A549 (cell line): ENCODE data around the gene POMT1. TPM values are rescaled to one million over a fixed set of nuclear protein-coding genes. Genes with fewer than 3 reads are reported as not detected.

ENCODE experiments used
- ATAC-seq, 2 experiments: fragments of 200-7000 bp in 1 of 2; fragments of >200 bp in 1 of 2; cut with Nextera tagmentation in 1 of 2; cut with Tn5 transposase in 1 of 2; 3 replicates each; pipeline versions ENCODE4 v1.8.0 to v1.9.1; 2018 to 2020; ENCODE audit warnings: mild to moderate bottlenecking in 1 of 2, moderate library complexity in 1 of 2
- CTCF ChIA-PET: fragments of 300-600 bp; sonication (Branson Sonifier 250); formaldehyde crosslinking; extraction: SDS; loops from one replicate; lab custom pipeline; 2021; ENCODE audit warnings: antibody characterized with exemption, inconsistent platforms; lab: Yijun Ruan, JAX
- POLR2A ChIA-PET: fragments of 350-600 bp; formaldehyde crosslinking; extraction: SDS; loops from one replicate; lab custom pipeline; 2021; ENCODE audit warnings: antibody characterized with exemption, inconsistent platforms; lab: Yijun Ruan, JAX
- DNase-seq, 2 experiments: peaks; one replicate each; pipeline versions ENCODE4 v3.0.0 to v3.0.0-alpha.2; 2011 to 2016; ENCODE audit warnings: low read depth in 1 of 2, low spot score in 1 of 2
- FAIRE-seq: peaks from 2 replicates; lab custom pipeline; 2011; peaks lifted over from hg19 to GRCh38; lab: Jason Lieb, UNC
- H3K27ac ChIP-seq, 2 experiments: fragments of >200 bp; sonication (Bioruptor Twin); formaldehyde crosslinking; 3 replicates each; pipeline ENCODE4 v1.5.1; 2016 to 2017
- H3K4me1 ChIP-seq: fragments of >200 bp; sonication (Bioruptor Twin); formaldehyde crosslinking; 3 replicates; pipeline ENCODE4 v1.6.1; 2016
- H3K4me2 ChIP-seq: fragments of >200 bp; sonication (Bioruptor Twin); formaldehyde crosslinking; 3 replicates; pipeline ENCODE4 v1.6.1; 2016
- H3K4me3 ChIP-seq: fragments of >200 bp; sonication (Bioruptor Twin); formaldehyde crosslinking; 3 replicates; pipeline ENCODE4 v1.5.1; 2016
- H3K9me3 ChIP-seq: fragments of >200 bp; sonication (Bioruptor Twin); formaldehyde crosslinking; 3 replicates; pipeline ENCODE4 v1.6.1; 2016
- CBX8 ChIP-seq: fragments of 200-600 bp; sonication (generic); IDR thresholded peaks from 2 replicates; pipeline ENCODE4 v1.6.1; 2016
- CEBPB ChIP-seq, 2 experiments: fragments of >200 bp in 1 of 2; sonication (Bioruptor Twin) in 1 of 2; formaldehyde crosslinking in 1 of 2; IDR thresholded peaks; 2 replicates each; pipeline ENCODE4 v1.6.1; 2012 to 2016
- CTCF ChIP-seq: fragments of >200 bp; sonication (Bioruptor Twin); formaldehyde crosslinking; IDR thresholded peaks from 3 replicates; pipeline ENCODE4 v1.5.1; 2016
- EP300 ChIP-seq, 2 experiments: fragments of >200 bp; sonication (Bioruptor Twin); formaldehyde crosslinking; IDR thresholded peaks; 2 replicates in 1 of 2; 3 replicates in 1 of 2; pipeline ENCODE4 v1.6.1; 2016 to 2017
- FOSL2 ChIP-seq, 2 experiments: fragments of 450-650 bp in 1 of 2; fragments of >200 bp in 1 of 2; sonication (Bioruptor Twin) in 1 of 2; formaldehyde crosslinking; IDR thresholded peaks; 2 replicates each; pipeline versions ENCODE4 v1.5.0 to v1.6.1; 2016 to 2020; ENCODE audit warnings: mild to moderate bottlenecking in 1 of 2, moderate library complexity in 1 of 2
- GATA3 ChIP-seq: IDR thresholded peaks from 2 replicates; pipeline ENCODE4 v1.6.1; 2012; ENCODE audit warnings: borderline replicate concordance
- JUN ChIP-seq, 2 experiments: fragments of >200 bp; sonication (Bioruptor Twin); formaldehyde crosslinking; IDR thresholded peaks; 2 replicates in 1 of 2; 3 replicates in 1 of 2; pipeline ENCODE4 v1.6.1; 2016 to 2017
- MAX ChIP-seq: IDR thresholded peaks from 2 replicates; pipeline ENCODE4 v1.6.1; 2012
- NR3C1 ChIP-seq: fragments of >200 bp; sonication (Bioruptor Twin); formaldehyde crosslinking; IDR thresholded peaks from 3 replicates; pipeline ENCODE4 v1.6.1; 2017
- PHF8 ChIP-seq: fragments of 200-600 bp; sonication (generic); IDR thresholded peaks from 2 replicates; pipeline ENCODE4 v1.6.1; 2016; ENCODE audit warnings: low read depth, mild to moderate bottlenecking, antibody characterized with exemption, moderate library complexity, borderline replicate concordance
- POLR2A ChIP-seq: IDR thresholded peaks from 2 replicates; pipeline ENCODE4 v1.6.1; 2012; ENCODE audit warnings: mild to moderate bottlenecking, low read length
- RCOR1 ChIP-seq: fragments of 150-350 bp; IDR thresholded peaks from 2 replicates; pipeline ENCODE4 v1.6.1; 2014; ENCODE audit warnings: antibody characterized with exemption, low read length, low read depth
- RNF2 ChIP-seq: fragments of 200-600 bp; sonication (generic); IDR thresholded peaks from 2 replicates; pipeline ENCODE4 v1.6.1; 2016; ENCODE audit warnings: low read depth, mild to moderate bottlenecking, antibody characterized with exemption, moderate library complexity, borderline replicate concordance
- SMC3 ChIP-seq: fragments of >200 bp; sonication (Bioruptor Twin); formaldehyde crosslinking; IDR thresholded peaks from 3 replicates; pipeline ENCODE4 v1.6.1; 2018; ENCODE audit warnings: inconsistent platforms
- SREBF2 ChIP-seq: fragments of 450-650 bp; IDR thresholded peaks from 2 replicates; pipeline ENCODE4 v1.6.1; 2014; ENCODE audit warnings: mild to moderate bottlenecking, moderate library complexity
- TFCP2L1 ChIP-seq: fragments of 250-450 bp; sonication (Bioruptor Pico); IDR thresholded peaks from 2 replicates; pipeline ENCODE4 v1.5.0; 2021; ENCODE audit warnings: mild to moderate bottlenecking
- TP53 ChIP-seq: fragments of 250-450 bp; sonication (Bioruptor Pico); IDR thresholded peaks from 2 replicates; pipeline ENCODE4 v1.5.0; 2021; ENCODE audit warnings: mild to moderate bottlenecking, moderate library complexity
- USF2 ChIP-seq: fragments of 450-650 bp; IDR thresholded peaks from 2 replicates; pipeline ENCODE4 v1.6.1; 2014; ENCODE audit warnings: antibody characterized with exemption
- ZNF302 ChIP-seq: fragments of 250-450 bp; sonication (Bioruptor Pico); IDR thresholded peaks from 2 replicates; pipeline ENCODE4 v1.9.0; 2021; ENCODE audit warnings: inconsistent platforms, mild to moderate bottlenecking, moderate library complexity
- WGBS: methylation state at CpG from one replicate; pipeline ENCODE4 v1.1.6; 2017; ENCODE audit errors: missing lambda C conversion rate; 5-methylcytosine and 5-hydroxymethylcytosine counted together
- polyA plus RNA-seq, 4 experiments: library from polyadenylated mRNA; depleted of rRNA in 3 of 4; stranded (reverse); fragments of >200 nt; fragmentation: RNase III in 1 of 4; extraction: RNeasy Plus Mini Kit Qiagen cat#74134 plus additional on column Dnase treatment in 1 of 4; gene quantifications; 2 replicates in 3 of 4; 3 replicates in 1 of 4; pipeline ENCODE4 v1.2.3, GENCODE V29; 2011 to 2017

Gene POMT1
- polyA plus RNA-seq, 2 of the 4 experiments (the other 2 are of a cell fraction): 16.5 to 17.7 TPM

GRCh38 chr9:131478911-131479310, 23.8 kb upstream of the POMT1 start:
- Histone ChIP-seq H3K27ac (no peak overlapping the region), H3K9me3 (no peaks in the 10 kb centered on the region), H3K4me1 (no peaks in the 10 kb centered on the region), H3K4me3 (no peak overlapping the region), H3K4me2 (no peak overlapping the region)
- TF ChIP-seq CBX8 (no peak), CTCF (no peak), EP300 (IDR thresholded peaks at IDR 0.05) (no peak), RNF2 (no peak), ZNF302 (CRISPR knock-in tag) (no peak), TFCP2L1 (CRISPR knock-in tag) (no peak), POLR2A (no peak), NR3C1 (no peak), SREBF2 (no peak), CEBPB (IDR thresholded peaks at IDR 0.05) (no peak), JUN (IDR thresholded peaks at IDR 0.05) (no peak), SMC3 (no peak), USF2 (no peak), PHF8 (no peak), RCOR1 (no peak), GATA3 (no peak), MAX (no peak)
- POLR2A ChIA-PET: no interaction called here
- FAIRE-seq (no peak), ATAC-seq (no peak), DNase-seq (no peak)
- CTCF ChIA-PET: interaction anchor here (0.9 to 5.8 kb wide), 17 partner anchors 8 to 134 kb away, joined by 3 to 48 read pairs (median 6); no protein-coding TSS in a partner anchor
- 89% methylated on average over 10 of the region's 10 CpGs for WGBS

- TF ChIP-seq FOSL2 (IDR thresholded peaks at IDR 0.05) (no peak), FOSL2 (CRISPR knock-in tag; IDR thresholded peaks at IDR 0.05) (0 out of 2 replicates have a peak, but pooled peaks have one; percentile 14), NR3C1 (no peak)
- Histone ChIP-seq H3K4me3 (no peak overlapping the region), H3K9me3 (no peaks in the 10 kb centered on the region), H3K4me1 (no peaks in the 10 kb centered on the region), H3K4me2 (no peak overlapping the region), H3K27ac (no peak overlapping the region)
- ChIA-PET CTCF (interaction anchor here (0.9 to 5.8 kb wide), 9 partner anchors 10 to 144 kb away, joined by 3 to 48 read pairs (median 7); no protein-coding TSS in a partner anchor), POLR2A (no interaction called here)
- WGBS: 100% methylated on average over 1 of the region's 1 CpG
- FAIRE-seq (no peak), DNase-seq (no peak), ATAC-seq (no peak)
Measured at GRCh38 chr9:131480258-131480657, 22.5 kb upstream of the POMT1 start.

- Histone ChIP-seq H3K4me1 (no peaks in the 10 kb centered on the region), H3K27ac (no peak overlapping the region), H3K4me3 (no peak overlapping the region), H3K4me2 (no peak overlapping the region), H3K9me3 (no peaks in the 10 kb centered on the region)
- WGBS: 91% methylated on average over 18 of the region's 19 CpGs
- TF ChIP-seq CBX8 (no peak), TP53 (CRISPR knock-in tag) (no peak), SREBF2 (no peak)
- CTCF ChIA-PET: interaction anchor here (0.5 to 5.8 kb wide), 12 partner anchors 9 to 266 kb away, joined by 3 to 48 read pairs (median 5); no protein-coding TSS in a partner anchor
- DNase-seq (no peak), FAIRE-seq (no peak), ATAC-seq (no peak)
- POLR2A ChIA-PET: no interaction called here
Measured at GRCh38 chr9:131481441-131482342, 21.0 kb upstream of the POMT1 start.
